Peyer's patch (tissue), 4 donors: Measurements from ENCODE around the gene CISD3. TPM values are rescaled to one million over a fixed set of nuclear protein-coding genes. Genes with fewer than 3 reads are reported as not detected.

ENCODE experiments used
- DNase-seq, 3 donors: peaks; one replicate each; pipeline ENCODE4 v3.0.0-alpha.2; 2017 to 2019
- H3K27ac ChIP-seq, 4 donors: fragments of 200-600 bp; sonication (generic); one replicate each; pipeline ENCODE4 v1.5.1; 2016 to 2019
- H3K27me3 ChIP-seq, 2 donors: fragments of 200-600 bp; sonication (generic); one replicate each; pipeline ENCODE4 v1.5.1; 2019
- H3K36me3 ChIP-seq, 3 donors: fragments of 200-600 bp; sonication (generic); one replicate each; pipeline ENCODE4 v1.5.1; 2016 to 2019
- H3K4me1 ChIP-seq, 4 donors: fragments of 200-600 bp; sonication (generic); one replicate each; pipeline ENCODE4 v1.5.1; 2016 to 2019
- H3K4me3 ChIP-seq, 4 donors: fragments of 200-600 bp; sonication (generic); 1 replicate in 3 of 4; 2 replicates in 1 of 4; pipeline ENCODE4 v1.5.1; 2016 to 2019; ENCODE audit warnings: mild to moderate bottlenecking in 1 of 4
- H3K9me3 ChIP-seq, 4 donors: fragments of 200-600 bp; sonication (generic); one replicate each; pipeline ENCODE4 v1.5.1; 2016 to 2019; ENCODE audit warnings: mild to moderate bottlenecking in 1 of 4
- CTCF ChIP-seq, 6 experiments: fragments of 450-650 bp in 4 of 6; fragments of 200-600 bp in 2 of 6; sonication (generic) in 1 of 6; IDR thresholded peaks; one replicate each; pipeline ENCODE4 v1.5.1; 2017 to 2019; ENCODE audit warnings: antibody characterized with exemption in 6 of 6, mild to moderate bottlenecking in 3 of 6, moderate library complexity in 1 of 6
- POLR2A ChIP-seq, 2 donors: fragments of 450-650 bp; IDR thresholded peaks; one replicate each; pipeline ENCODE4 v1.5.1; 2017; ENCODE audit warnings: antibody characterized with exemption in 2 of 2, mild to moderate bottlenecking in 2 of 2, moderate library complexity in 2 of 2
- total RNA-seq, 4 donors: library from RNA; depleted of rRNA; stranded (reverse); fragments of >200 nt; gene quantifications; one replicate each; pipeline ENCODE4 v1.1.0, GENCODE V29; 2016

The CISD3 gene
- total RNA-seq, 4 donors from 2014 or later: 10.7 to 55.0 (median 43.2) TPM

DNA sequence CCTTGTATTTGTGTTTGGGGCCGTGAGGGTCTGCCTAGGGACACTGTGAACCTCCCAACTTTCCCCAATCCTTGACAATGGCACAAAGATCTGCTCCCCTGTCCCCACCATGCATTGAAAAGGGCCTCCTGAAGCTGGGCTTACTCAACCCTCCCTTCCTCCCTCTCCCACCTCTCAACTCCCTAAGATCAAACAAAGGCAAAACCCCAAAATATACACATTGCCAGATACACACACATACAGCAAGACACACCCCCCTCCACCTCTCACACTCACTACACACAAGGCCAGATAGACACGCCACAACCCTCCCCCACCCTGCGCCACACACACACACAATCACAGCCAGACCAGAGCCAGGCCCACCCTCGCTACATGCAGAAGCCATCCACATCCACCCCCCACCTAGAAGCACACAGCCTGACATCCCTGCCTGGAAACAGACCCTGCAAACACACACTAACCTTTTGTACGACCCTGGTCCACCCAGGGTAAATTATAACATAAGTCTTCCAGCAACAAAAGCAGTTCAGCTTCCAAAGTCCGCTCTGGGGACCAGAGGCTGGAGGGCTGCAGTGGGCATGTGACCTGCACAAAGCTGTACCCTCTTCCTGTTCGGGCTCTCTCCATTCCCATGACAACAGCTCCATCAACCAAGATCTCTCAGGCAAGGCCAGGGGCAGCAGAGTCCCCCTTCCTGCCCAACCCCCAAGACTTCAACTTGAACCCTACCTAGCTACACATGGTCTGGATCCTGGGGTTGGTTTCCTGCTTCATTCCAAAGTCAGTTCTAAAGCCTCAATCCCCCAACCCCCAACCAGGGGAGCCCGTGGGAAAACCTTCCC, 16.1 kb downstream of the CISD3 start:
- no peaks in the 10 kb centered on the region for H3K36me3 ChIP-seq
- H3K4me1 ChIP-seq: peaks cover 7 to 72% (median 32%) of the 10 kb centered on the region in 4 donors
- no peaks in the 10 kb centered on the region for H3K9me3 ChIP-seq
- H3K27me3 ChIP-seq: no peaks in the 10 kb centered on the region
- H3K4me3 ChIP-seq: peak overlapping the region in 2 of 4 donors; percentile 83 to 99
- H3K27ac ChIP-seq: peak overlapping the region in 1 of 4 donors; percentile 88
- DNase-seq: peak in 1 of 3 donors; percentile 47
- no peak for TF ChIP-seq CTCF (IDR thresholded peaks at IDR 0.05)
- TF ChIP-seq POLR2A (IDR thresholded peaks at IDR 0.05): no peak

DNA sequence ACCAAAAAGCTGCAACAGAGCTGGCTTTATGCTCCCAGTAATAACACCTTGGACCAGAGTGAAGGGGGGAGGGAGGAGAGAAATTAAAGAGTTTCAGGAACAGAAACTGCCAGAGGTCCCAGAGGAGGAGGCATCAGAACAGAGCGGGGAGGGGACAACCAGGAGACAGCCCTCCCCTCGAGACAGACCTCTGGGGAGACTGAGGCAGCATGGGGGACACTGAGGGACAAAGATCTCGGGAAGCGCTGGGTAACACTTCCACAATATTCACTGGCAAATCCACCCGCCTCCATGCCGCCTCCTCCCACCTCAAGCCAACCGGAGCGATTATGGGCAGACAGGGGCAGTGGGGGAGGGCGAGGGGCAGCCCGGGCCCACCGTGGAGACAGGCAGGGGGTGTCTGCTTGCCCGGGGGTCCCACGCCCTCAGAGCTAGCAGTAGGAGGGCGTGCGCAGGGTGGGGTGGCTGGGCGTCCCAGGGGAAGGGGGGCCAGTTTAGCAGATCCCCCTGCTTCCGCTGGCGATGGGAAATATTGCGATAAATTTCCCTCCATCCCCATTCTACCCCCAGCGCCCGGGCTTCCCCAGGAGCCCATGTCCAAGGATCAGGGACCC, 16.8 kb downstream of the CISD3 start:
- Histone ChIP-seq H3K27ac (peak overlapping the region; percentile 69 to 91 (median 79)), H3K9me3 (no peaks in the 10 kb centered on the region), H3K27me3 (no peaks in the 10 kb centered on the region), H3K4me1 (peaks cover 7 to 67% (median 32%) of the 10 kb centered on the region in 4 donors), H3K4me3 (peak overlapping the region; percentile 47 to 99 (median 66)), H3K36me3 (no peaks in the 10 kb centered on the region)
- DNase-seq: no peak
- TF ChIP-seq POLR2A (IDR thresholded peaks at IDR 0.05) (no peak), CTCF (IDR thresholded peaks at IDR 0.05) (no peak)

DNA sequence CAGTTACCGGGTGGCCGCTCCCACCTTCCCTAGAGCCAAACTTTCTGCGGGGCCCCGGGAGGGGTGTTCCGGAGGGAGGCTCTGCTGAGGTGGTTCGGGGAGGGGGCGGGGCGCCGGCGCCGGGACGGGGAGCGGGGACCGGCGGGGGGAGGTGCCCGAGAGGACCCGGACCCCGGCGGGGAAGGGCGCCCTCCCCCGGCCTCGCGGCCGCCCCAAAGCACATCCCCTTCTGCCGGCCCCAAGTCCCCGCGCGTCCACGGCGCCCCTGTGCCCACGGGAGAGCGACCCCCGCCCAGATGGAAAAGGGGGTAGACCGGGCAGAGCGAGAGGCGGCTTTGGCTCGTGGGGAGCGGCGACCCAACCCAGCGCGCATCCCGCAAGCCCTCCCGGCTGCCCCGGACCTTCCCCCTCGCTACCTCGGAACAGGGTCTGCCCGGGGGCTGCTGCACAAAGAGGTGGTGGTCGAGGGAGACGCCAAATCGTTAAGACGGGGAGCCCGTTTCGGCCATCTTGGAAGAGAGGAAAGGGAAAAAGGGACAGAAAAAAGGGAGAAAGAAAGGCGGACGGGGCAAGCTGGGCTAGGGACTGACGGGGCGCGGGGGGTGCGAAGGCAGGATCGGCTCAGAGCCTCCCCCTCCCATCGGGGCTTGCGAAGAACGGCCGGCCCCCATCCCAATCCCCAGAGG, 17.5 kb downstream of the CISD3 start:
- peak overlapping the region; percentile 69 to 91 (median 79) for H3K27ac ChIP-seq
- peak in 2 of 3 donors; percentile 61 to 72 for DNase-seq
- TF ChIP-seq CTCF (IDR thresholded peaks at IDR 0.05): no peak
- no peak for TF ChIP-seq POLR2A (IDR thresholded peaks at IDR 0.05)
- no peaks in the 10 kb centered on the region for H3K36me3 ChIP-seq
- no peaks in the 10 kb centered on the region for H3K27me3 ChIP-seq
- peak overlapping the region; percentile 47 to 99 (median 66) for H3K4me3 ChIP-seq
- H3K4me1 ChIP-seq: peaks cover 3 to 61% (median 32%) of the 10 kb centered on the region in 4 donors
- no peaks in the 10 kb centered on the region for H3K9me3 ChIP-seq

GRCh38 chr17:38748149-38748891, 18.2 kb downstream of the CISD3 start, which contains the start of gene PCGF2:
Gene PCGF2 (minus strand): TSS chr17:38748336. CDS start chr17:38740402, 7,934 bp downstream.
- H3K36me3 ChIP-seq: no peaks in the 10 kb centered on the region
- TF ChIP-seq POLR2A (IDR thresholded peaks at IDR 0.05) (peak in 1 of 2 donors; percentile 13), CTCF (IDR thresholded peaks at IDR 0.05) (no peak)
- DNase-seq: peak; percentile 60 to 91 (median 90)
- peak within 1 kb of the TSS; percentile 47 to 99 (median 66) for H3K4me3 ChIP-seq
- peak within 1 kb of the TSS; percentile 69 to 91 (median 79) for H3K27ac ChIP-seq
- no peaks in the 10 kb centered on the region for H3K27me3 ChIP-seq
- H3K9me3 ChIP-seq: no peaks in the 10 kb centered on the region
- peaks cover 3 to 57% (median 33%) of the 10 kb centered on the region in 4 donors for H3K4me1 ChIP-seq

DNA sequence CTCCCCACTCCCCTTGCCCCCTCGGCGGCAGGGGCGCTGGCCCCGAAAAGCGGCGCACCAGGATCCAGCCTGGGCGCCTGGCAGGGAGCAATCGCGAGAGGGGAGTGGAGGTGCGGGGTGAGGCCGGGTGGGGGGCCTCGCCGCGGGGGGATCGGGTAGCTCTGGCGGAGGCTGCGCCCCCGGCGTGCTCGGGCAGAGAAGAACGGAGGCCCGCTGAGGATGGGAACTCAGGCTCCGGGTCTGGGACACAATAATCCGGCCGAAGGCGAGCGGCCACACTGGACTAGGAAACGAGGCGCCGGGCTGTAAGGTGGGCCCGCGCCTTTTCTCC, 18.7 kb downstream of the CISD3 start:
- DNase-seq: no peak
- Histone ChIP-seq H3K4me3 (peak overlapping the region; percentile 47 to 99 (median 66)), H3K27ac (peak overlapping the region; percentile 69 to 91 (median 79)), H3K36me3 (no peaks in the 10 kb centered on the region), H3K4me1 (peaks cover 3 to 57% (median 36%) of the 10 kb centered on the region in 4 donors), H3K9me3 (no peaks in the 10 kb centered on the region), H3K27me3 (no peaks in the 10 kb centered on the region)
- TF ChIP-seq POLR2A (IDR thresholded peaks at IDR 0.05): no peak
